Right hindlimb (tissue), 1 donor: ENCODE data around the gene ABCD1.
"Not testable (repeated sequence)": the region's sequence is repeated elsewhere in the genome, so short reads cannot be mapped to it uniquely, and the experiment has no call there.

Experiments used
- DNase-seq: peaks from one replicate; pipeline ENCODE4 v3.0.0-alpha.2; 2018

ABCD1 gene

GRCh38 chrX:153724252-153725038, at the start of gene ABCD1, which contains the start of gene BCAP31:
Gene ABCD1, plus strand, starts transcription at chrX:153724856. Its CDS starts 411 bp downstream, at chrX:153725267.
Gene BCAP31, minus strand, starts transcription at chrX:153724387. Its CDS starts 1,143 bp downstream, at chrX:153723244.
- peak; percentile 93 for DNase-seq

GRCh38 chrX:153681175-153681574, 43.5 kb upstream of the ABCD1 start:
- no peak for DNase-seq

GRCh38 chrX:153683486-153683885, 41.2 kb upstream of the ABCD1 start:
- not testable (repeated sequence) for DNase-seq

- DNase-seq: no peak
Measured at GRCh38 chrX:153684467-153685155, 40.0 kb upstream of the ABCD1 start.

GRCh38 chrX:153685156-153685536, 39.5 kb upstream of the ABCD1 start:
- DNase-seq: no peak

- no peak for DNase-seq
Measured at GRCh38 chrX:153685751-153686696, 38.6 kb upstream of the ABCD1 start.

- no peak for DNase-seq
Measured at GRCh38 chrX:153686711-153687110, 37.9 kb upstream of the ABCD1 start.

GRCh38 chrX:153687121-153688039, 37.3 kb upstream of the ABCD1 start, which contains the start of gene SLC6A8:
Gene SLC6A8, plus strand, starts transcription at chrX:153687926. Its CDS starts 649 bp downstream, at chrX:153688575.
- peak; percentile 84 for DNase-seq

GRCh38 chrX:153688071-153688470, 36.6 kb upstream of the ABCD1 start:
- DNase-seq: no peak

GRCh38 chrX:153688506-153688905, 36.1 kb upstream of the ABCD1 start:
- no peak for DNase-seq

- peak; percentile 57 for DNase-seq
Measured at GRCh38 chrX:153688911-153689590, 35.6 kb upstream of the ABCD1 start.

GRCh38 chrX:153689654-153690465, 34.8 kb upstream of the ABCD1 start:
- no peak for DNase-seq

GRCh38 chrX:153690466-153690865, 34.2 kb upstream of the ABCD1 start:
- no peak for DNase-seq

- not testable (repeated sequence) for DNase-seq
Measured at GRCh38 chrX:153691032-153691827, 33.4 kb upstream of the ABCD1 start.

- no peak for DNase-seq
Measured at GRCh38 chrX:153692003-153692402, 32.7 kb upstream of the ABCD1 start.

GRCh38 chrX:153692611-153693156, 32.0 kb upstream of the ABCD1 start:
- DNase-seq: no peak

GRCh38 chrX:153693216-153694086, 31.2 kb upstream of the ABCD1 start:
- no peak for DNase-seq

- DNase-seq: not testable (repeated sequence)
Measured at GRCh38 chrX:153694256-153694655, 30.4 kb upstream of the ABCD1 start.
